22Rv1 (cell line): ENCODE measurements around the gene MYO15B.
"Not testable (repeated sequence)": the region's sequence is repeated elsewhere in the genome, so short reads cannot be mapped to it uniquely, and the experiment has no call there.

ENCODE experiments used
- H3K27ac ChIP-seq: fragments of 450-650 bp; 2 replicates; pipeline ENCODE4 v1.5.1; 2017
- CTCF ChIP-seq: fragments of 450-650 bp; IDR thresholded peaks from 2 replicates; pipeline ENCODE4 v1.5.1; 2017; ENCODE audit warnings: mild to moderate bottlenecking
- ZFX ChIP-seq: fragments of 450-650 bp; IDR thresholded peaks from 2 replicates; pipeline ENCODE4 v1.6.1; 2017; ENCODE audit warnings: antibody characterized with exemption, borderline replicate concordance

MYO15B gene

GRCh38 chr17:75592348-75593020 lies 4.9 kb downstream of the MYO15B start:
- no peak for TF ChIP-seq ZFX
- no peak for TF ChIP-seq CTCF

GRCh38 chr17:75593430-75593829 lies 5.8 kb downstream of the MYO15B start:
- not testable (repeated sequence) for H3K27ac ChIP-seq

More at GRCh38 chr17:75592348-75593020, 4.9 kb downstream of the MYO15B start:
- H3K27ac ChIP-seq, result no peak overlapping the region

GRCh38 chr17:75594499-75595283 lies 7.1 kb downstream of the MYO15B start:
- TF ChIP-seq ZFX (no peak), CTCF (no peak)
- H3K27ac ChIP-seq, result no peak overlapping the region

- no peak for TF ChIP-seq CTCF
- TF ChIP-seq ZFX, result no peak
- H3K27ac ChIP-seq, result no peak overlapping the region
Measured at GRCh38 chr17:75595284-75595919, 7.8 kb downstream of the MYO15B start.

- no peak overlapping the region for H3K27ac ChIP-seq
- no peak for TF ChIP-seq CTCF
- no peak for TF ChIP-seq ZFX
Measured at GRCh38 chr17:75595920-75596313, 8.3 kb downstream of the MYO15B start.

GRCh38 chr17:75596320-75597087 lies 8.9 kb downstream of the MYO15B start:
- no peak for TF ChIP-seq ZFX
- TF ChIP-seq CTCF, result no peak
- no peak overlapping the region for H3K27ac ChIP-seq
